D721Med (cell line): ENCODE results near the gene GYPC.

Experiments used
- DNase-seq: peaks from one replicate; pipeline ENCODE4 v3.0.0; 2011; ENCODE audit warnings: low spot score; ENCODE audit not compliant: insufficient read length
- FAIRE-seq: peaks from 2 replicates; lab custom pipeline; 2011; peaks lifted over from hg19 to GRCh38; lab: Jason Lieb, UNC
- CTCF ChIP-seq: IDR thresholded peaks from 2 replicates; pipeline ENCODE4 v1.5.1; 2012; ENCODE audit warnings: mild to moderate bottlenecking, control low read depth; ENCODE audit not compliant: insufficient read depth; ENCODE audit errors: missing control alignments

The GYPC gene

GRCh38 chr2:126650994-126651393 is 5.0 kb upstream of the GYPC start:
- DNase-seq (no peak), FAIRE-seq (no peak)
- TF ChIP-seq CTCF: no peak

- TF ChIP-seq CTCF: no peak
- FAIRE-seq (no peak), DNase-seq (no peak)
These were observed 3.6 kb upstream of the GYPC start for GRCh38 chr2:126652323-126652891.

GRCh38 chr2:126653109-126653508 is 2.8 kb upstream of the GYPC start:
- TF ChIP-seq CTCF: no peak
- no peak for DNase-seq

GRCh38 chr2:126653761-126654160 is 2.2 kb upstream of the GYPC start:
- no peak for TF ChIP-seq CTCF
- no peak for DNase-seq
- no peak for FAIRE-seq

More at GRCh38 chr2:126653109-126653508, 2.8 kb upstream of the GYPC start:
- no peak for FAIRE-seq

- DNase-seq (no peak), FAIRE-seq (no peak)
These were observed 907 bp upstream of the GYPC start for GRCh38 chr2:126655051-126655450.

GRCh38 chr2:126656431-126657147 is 631 bp downstream of the GYPC start:
- TF ChIP-seq CTCF: no peak
- FAIRE-seq: no peak
- no peak for DNase-seq

More at GRCh38 chr2:126655051-126655450, 907 bp upstream of the GYPC start:
- no peak for TF ChIP-seq CTCF

- DNase-seq: no peak
- TF ChIP-seq CTCF: no peak
- no peak for FAIRE-seq
These were observed 1.2 kb downstream of the GYPC start for GRCh38 chr2:126657148-126657635.
